ENCODE results near the gene MAP1B. TPM values are rescaled to one million over a fixed set of nuclear protein-coding genes. Genes with fewer than 3 reads are reported as not detected.

Gene MAP1B
- polyA plus RNA-seq, 3 donors, result 0.02 TPM; not detected in 2

- DNase-seq, result no peak
- Histone ChIP-seq H3K4me2 (replicated peaks; ENCODE audit: extremely low read depth, low read length, poor library complexity, severe bottlenecking) (no peak overlapping the region), H3K36me3 (replicated peaks in 1 of 2; ENCODE audit: control insufficient read depth in 1 of 2, insufficient read depth in 2 of 2, low read length in 2 of 2) (no peaks in the 10 kb centered on the region), H3K4me1 (ENCODE audit: control insufficient read depth in 1 of 2, insufficient read depth in 2 of 2, low read length in 2 of 2) (no peaks in the 10 kb centered on the region), H4K20me1 (ENCODE audit: insufficient read depth, low read length) (no peaks in the 10 kb centered on the region), H3K79me2 (ENCODE audit: insufficient read depth, low read length) (no peaks in the 10 kb centered on the region), H3K27ac (ENCODE audit: low read depth in 1 of 2, low read length in 2 of 2) (no peak overlapping the region), H3K27me3 (ENCODE audit: control insufficient read depth in 2 of 2, insufficient read depth in 2 of 2, low read length in 2 of 2) (peaks cover 3 to 24% of the 10 kb centered on the region in 2 donors), H3K4me3 (replicated peaks in 1 of 3; ENCODE audit: low read depth in 2 of 3, low read length in 3 of 3) (no peak overlapping the region), H3K9me3 (replicated peaks in 1 of 2; ENCODE audit: control insufficient read depth in 1 of 2, insufficient read depth in 1 of 2, low read length in 2 of 2) (no peaks in the 10 kb centered on the region), H3K9ac (ENCODE audit: insufficient read depth, low read length, poor library complexity, severe bottlenecking) (no peak overlapping the region), H2AFZ (ENCODE audit: insufficient read depth, low read depth, low read length, poor library complexity, severe bottlenecking) (no peak overlapping the region)
- H3K4me1 Mint-ChIP-seq, result peaks cover 2% of the 10 kb centered on the region
- no peak overlapping the region for H3K4me3 Mint-ChIP-seq
- no peaks in the 10 kb centered on the region for H3K36me3 Mint-ChIP-seq
- intact Hi-C loops (cut with micrococcal nuclease), result no loop called here
- H3K27me3 Mint-ChIP-seq (ENCODE audit: low read depth in 3 of 3), result peaks cover 12 to 35% (median 16%) of the 10 kb centered on the region in 3 donors
- H3K9me3 Mint-ChIP-seq, result peaks cover 0 to 3% (median 0%) of the 10 kb centered on the region in 7 donors
- H3K27ac Mint-ChIP-seq, result no peak overlapping the region
- WGBS (ENCODE audit: insufficient coverage), result 75% methylated on average over 1 of the region's 6 CpGs
- TF ChIP-seq, protein P1, sequence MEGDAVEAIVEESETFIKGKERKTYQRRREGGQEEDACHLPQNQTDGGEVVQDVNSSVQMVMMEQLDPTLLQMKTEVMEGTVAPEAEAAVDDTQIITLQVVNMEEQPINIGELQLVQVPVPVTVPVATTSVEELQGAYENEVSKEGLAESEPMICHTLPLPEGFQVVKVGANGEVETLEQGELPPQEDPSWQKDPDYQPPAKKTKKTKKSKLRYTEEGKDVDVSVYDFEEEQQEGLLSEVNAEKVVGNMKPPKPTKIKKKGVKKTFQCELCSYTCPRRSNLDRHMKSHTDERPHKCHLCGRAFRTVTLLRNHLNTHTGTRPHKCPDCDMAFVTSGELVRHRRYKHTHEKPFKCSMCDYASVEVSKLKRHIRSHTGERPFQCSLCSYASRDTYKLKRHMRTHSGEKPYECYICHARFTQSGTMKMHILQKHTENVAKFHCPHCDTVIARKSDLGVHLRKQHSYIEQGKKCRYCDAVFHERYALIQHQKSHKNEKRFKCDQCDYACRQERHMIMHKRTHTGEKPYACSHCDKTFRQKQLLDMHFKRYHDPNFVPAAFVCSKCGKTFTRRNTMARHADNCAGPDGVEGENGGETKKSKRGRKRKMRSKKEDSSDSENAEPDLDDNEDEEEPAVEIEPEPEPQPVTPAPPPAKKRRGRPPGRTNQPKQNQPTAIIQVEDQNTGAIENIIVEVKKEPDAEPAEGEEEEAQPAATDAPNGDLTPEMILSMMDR (IDR thresholded peaks at IDR 0.05), result no peak
These were observed 64.4 kb downstream of the MAP1B start for GRCh38 chr5:72171667-72172066.

DNA sequence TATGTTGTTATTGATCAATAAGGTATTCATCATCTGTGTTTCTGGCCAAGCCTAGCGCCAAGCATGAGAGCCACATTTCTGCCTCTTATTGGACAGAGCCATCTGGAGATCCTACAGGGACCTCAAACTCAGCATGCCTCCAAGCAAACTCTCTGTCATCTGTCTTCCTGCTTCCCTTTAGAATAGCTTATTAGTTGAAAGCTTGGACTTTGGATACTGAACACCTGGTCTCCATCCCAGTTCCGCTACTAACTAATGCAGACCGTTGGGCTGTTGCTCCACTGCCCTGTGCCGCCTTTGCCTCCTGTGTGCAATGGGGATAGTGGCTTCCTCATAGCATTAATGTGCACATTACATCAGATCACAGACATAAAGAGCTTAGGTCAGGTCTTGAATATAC lies 65.5 kb downstream of the MAP1B start:
- Histone ChIP-seq H3K27ac (ENCODE audit: low read depth in 1 of 2, low read length in 2 of 2) (no peak overlapping the region), H3K36me3 (replicated peaks in 1 of 2; ENCODE audit: control insufficient read depth in 1 of 2, insufficient read depth in 2 of 2, low read length in 2 of 2) (no peaks in the 10 kb centered on the region), H3K4me1 (ENCODE audit: control insufficient read depth in 1 of 2, insufficient read depth in 2 of 2, low read length in 2 of 2) (no peaks in the 10 kb centered on the region), H3K9ac (ENCODE audit: insufficient read depth, low read length, poor library complexity, severe bottlenecking) (no peak overlapping the region), H2AFZ (ENCODE audit: insufficient read depth, low read depth, low read length, poor library complexity, severe bottlenecking) (no peak overlapping the region), H3K4me3 (replicated peaks in 1 of 3; ENCODE audit: low read depth in 2 of 3, low read length in 3 of 3) (no peak overlapping the region), H4K20me1 (ENCODE audit: insufficient read depth, low read length) (no peaks in the 10 kb centered on the region), H3K9me3 (replicated peaks in 1 of 2; ENCODE audit: control insufficient read depth in 1 of 2, insufficient read depth in 1 of 2, low read length in 2 of 2) (no peaks in the 10 kb centered on the region), H3K27me3 (ENCODE audit: control insufficient read depth in 2 of 2, insufficient read depth in 2 of 2, low read length in 2 of 2) (peaks cover 3 to 15% of the 10 kb centered on the region in 2 donors), H3K79me2 (ENCODE audit: insufficient read depth, low read length) (no peaks in the 10 kb centered on the region), H3K4me2 (replicated peaks; ENCODE audit: extremely low read depth, low read length, poor library complexity, severe bottlenecking) (no peak overlapping the region)
- Mint-ChIP-seq H3K4me3 (no peak overlapping the region), H3K27ac (no peak overlapping the region), H3K36me3 (no peaks in the 10 kb centered on the region), H3K4me1 (no peaks in the 10 kb centered on the region), H3K27me3 (ENCODE audit: low read depth in 3 of 3) (peaks cover 9 to 33% (median 13%) of the 10 kb centered on the region in 3 donors), H3K9me3 (peaks cover 0 to 4% (median 0%) of the 10 kb centered on the region in 7 donors)
- 100% methylated on average over 2 of the region's 4 CpGs for WGBS (ENCODE audit: insufficient coverage)
- DNase-seq, result no peak
- TF ChIP-seq, protein P1 (IDR thresholded peaks at IDR 0.05), result no peak
- intact Hi-C loops (cut with micrococcal nuclease), result no loop called here
